T-cell (primary cell): ENCODE data around the gene TYMP. TPM values are rescaled to one million over a fixed set of nuclear protein-coding genes. Genes with fewer than 3 reads are reported as not detected.
"Not testable (repeated sequence)": the region's sequence is repeated elsewhere in the genome, so short reads cannot be mapped to it uniquely, and the experiment has no call there.

Source experiments
- ATAC-seq, 4 experiments: fragments of 200-7000 bp in 3 of 4; fragments of 150-1000 bp in 1 of 4; cut with Tn5 transposase; replicated peaks in 1 of 4; 1 replicate in 3 of 4; 2 replicates in 1 of 4; pipeline ENCODE4 v1.10.0; 2021; ENCODE audit warnings: moderate library complexity in 3 of 4, mild to moderate bottlenecking in 2 of 4, moderate number of reproducible peaks in 1 of 4
- CTCF ChIA-PET, 2 donors: fragments of 300-600 bp; sonication (Branson Sonifier 250); formaldehyde crosslinking; loops; one replicate each; lab custom pipeline; 2022; ENCODE audit warnings: antibody characterized with exemption in 2 of 2; lab: Charles Lee
- POLR2A ChIA-PET, 2 donors: fragments of 300-600 bp; sonication (Branson Sonifier 250); formaldehyde crosslinking; loops; one replicate each; lab custom pipeline; 2022; ENCODE audit warnings: antibody characterized with exemption in 2 of 2; lab: Charles Lee
- DNase-seq, 35 experiments: peaks; one replicate each; pipeline versions ENCODE4 v3.0.0 to v3.0.0-alpha.2; 2013 to 2023
- H3K27ac ChIP-seq: one replicate; pipeline ENCODE4 v1.5.1; 2013; ENCODE audit warnings: low read length
- H3K27me3 ChIP-seq, 2 experiments: replicated peaks in 1 of 2; 1 replicate in 1 of 2; 2 replicates in 1 of 2; pipeline versions ENCODE4 v1.6.1 to v1.7.0; 2013; ENCODE audit warnings: low read length in 1 of 2, mixed read lengths in 1 of 2; ENCODE audit not compliant: control insufficient read depth in 2 of 2, insufficient read depth in 2 of 2; ENCODE audit errors: extremely low read depth in 1 of 2
- H3K36me3 ChIP-seq, 2 donors: 1 replicate in 1 of 2; 2 replicates in 1 of 2; pipeline versions ENCODE4 v1.6.1 to v1.7.0; 2013; ENCODE audit warnings: low read length in 1 of 2; ENCODE audit not compliant: control insufficient read depth in 2 of 2, insufficient read depth in 1 of 2; ENCODE audit errors: extremely low read depth in 1 of 2
- H3K4me1 ChIP-seq, 2 experiments: 1 replicate in 1 of 2; 2 replicates in 1 of 2; pipeline versions ENCODE4 v1.6.1 to v1.7.0; 2013; ENCODE audit warnings: low read length in 2 of 2, mixed read lengths in 1 of 2; ENCODE audit not compliant: insufficient read depth in 2 of 2, control insufficient read depth in 1 of 2; ENCODE audit errors: extremely low read depth in 1 of 2
- H3K4me3 ChIP-seq, 2 donors: 1 replicate in 1 of 2; 2 replicates in 1 of 2; pipeline versions ENCODE4 v1.5.1 to v1.7.0; 2013; ENCODE audit warnings: mild to moderate bottlenecking in 2 of 2, low read length in 1 of 2, moderate library complexity in 1 of 2; ENCODE audit not compliant: control insufficient read depth in 1 of 2; ENCODE audit errors: extremely low read depth in 1 of 2
- H3K9me3 ChIP-seq: 2 replicates; pipeline ENCODE4 v1.7.0; 2013
- H3K27ac Mint-ChIP-seq, 2 donors: one replicate each; pipeline ENCODE4 v1.8.0; 2020 to 2021; ENCODE audit warnings: mild to moderate bottlenecking in 2 of 2, mixed read lengths in 2 of 2
- H3K27me3 Mint-ChIP-seq, 2 donors: one replicate each; pipeline ENCODE4 v1.8.0; 2021 to 2022; ENCODE audit warnings: mixed read lengths in 2 of 2
- H3K36me3 Mint-ChIP-seq: one replicate; pipeline ENCODE4 v1.8.0; 2021; ENCODE audit warnings: mixed read lengths
- H3K4me1 Mint-ChIP-seq, 3 donors: one replicate each; pipeline ENCODE4 v1.8.0; 2020 to 2022; ENCODE audit warnings: mixed read lengths in 3 of 3, mild to moderate bottlenecking in 1 of 3
- H3K4me3 Mint-ChIP-seq, 3 donors: one replicate each; pipeline ENCODE4 v1.8.0; 2020 to 2022; ENCODE audit warnings: mild to moderate bottlenecking in 3 of 3, mixed read lengths in 3 of 3, moderate library complexity in 3 of 3
- H3K9me3 Mint-ChIP-seq, 3 donors: one replicate each; pipeline ENCODE4 v1.8.0; 2020 to 2022; ENCODE audit warnings: mixed read lengths in 3 of 3
- WGBS: methylation state at CpG from one replicate; pipeline ENCODE4 v1.1.5; 2013; ENCODE audit warnings: missing lambda C conversion rate; ENCODE audit not compliant: insufficient coverage; 5-methylcytosine and 5-hydroxymethylcytosine counted together
- total RNA-seq, 35 experiments: library from RNA in 6 of 35; stranded (reverse) in 6 of 35; fragments of 120-200 nt in 1 of 35; gene quantifications; one replicate each; pipeline versions ENCODE4 v1.2.1 to v1.2.4 and lab custom pipeline; 2013 to 2026

Gene TYMP
- total RNA-seq, 5 donors from 2014 or later (not counting 1 experiment from before 2014, with no cell fraction given) = 11.6 to 29.1 (median 14.9) TPM

- Mint-ChIP-seq H3K9me3 (no peaks in the 10 kb centered on the region), H3K27ac (peak overlapping the region; percentile 94 to 99), H3K4me1 (peaks cover 52 to 67% (median 66%) of the 10 kb centered on the region in 3 donors), H3K4me3 (peak overlapping the region in 1 of 3 donors; percentile 29), H3K36me3 (no peaks in the 10 kb centered on the region), H3K27me3 (no peaks in the 10 kb centered on the region)
- CTCF ChIA-PET = no interaction called here
- ATAC-seq (no peak), DNase-seq (peak in 1 of 35 experiments; percentile 44)
- POLR2A ChIA-PET = no interaction called here
- H3K4me1 ChIP-seq = peaks cover 5 to 52% of the 10 kb centered on the region in 2 experiments
- H3K4me3 ChIP-seq = no peak overlapping the region
- no peaks in the 10 kb centered on the region for H3K27me3 ChIP-seq
- H3K36me3 ChIP-seq = no peaks in the 10 kb centered on the region
- H3K27ac ChIP-seq = no peak overlapping the region
- 93% methylated on average over 12 of the region's 19 CpGs for WGBS
- no peaks in the 10 kb centered on the region for H3K9me3 ChIP-seq
Observed at GRCh38 chr22:50542416-50542927, 12.7 kb upstream of the TYMP start.

GRCh38 chr22:50541667-50542026 lies 11.8 kb upstream of the TYMP start:
- Mint-ChIP-seq H3K27ac (peak overlapping the region; percentile 94 to 99), H3K4me1 (peaks cover 52 to 69% (median 65%) of the 10 kb centered on the region in 3 donors)
- CTCF ChIA-PET = interaction anchor here in 1 of 2 donors (4.4 kb wide), 1 partner anchor 16 kb away, joined by 70 read pairs; the partner anchor contains the start of gene SCO2
- WGBS = 55% methylated on average over 3 of the region's 5 CpGs
- DNase-seq, H3K9me3 Mint-ChIP-seq, H3K4me3 ChIP-seq, H3K27ac ChIP-seq, H3K36me3 ChIP-seq, H3K9me3 ChIP-seq, POLR2A ChIA-PET, ATAC-seq, H3K36me3 Mint-ChIP-seq, H3K4me3 Mint-ChIP-seq, H3K27me3 ChIP-seq, H3K27me3 Mint-ChIP-seq: not testable (repeated sequence)
- peaks cover 5 to 51% of the 10 kb centered on the region in 2 experiments for H3K4me1 ChIP-seq

- ATAC-seq (no peak), DNase-seq (no peak)
- no CpG with 5 or more reads among the region's 10 CpGs for WGBS
- peaks cover 5 to 40% of the 10 kb centered on the region in 2 experiments for H3K4me1 ChIP-seq
- no peak overlapping the region for H3K4me3 ChIP-seq
- Mint-ChIP-seq H3K4me1 (peaks cover 43 to 63% (median 56%) of the 10 kb centered on the region in 3 donors), H3K27ac (peak overlapping the region; percentile 94 to 99), H3K27me3 (no peaks in the 10 kb centered on the region), H3K9me3 (no peaks in the 10 kb centered on the region), H3K36me3 (no peaks in the 10 kb centered on the region), H3K4me3 (peak overlapping the region in 1 of 3 donors; percentile 17)
- H3K36me3 ChIP-seq = no peaks in the 10 kb centered on the region
- no peaks in the 10 kb centered on the region for H3K27me3 ChIP-seq
- H3K27ac ChIP-seq = peak overlapping the region; percentile 98
- ChIA-PET POLR2A (interaction anchor here (0.6 to 2.6 kb wide), 8 partner anchors 8 to 578 kb away, joined by 3 to 21 read pairs (median 8); partner anchors contain the start of genes LMF2 (in 1 of the 2), NCAPH2 (in 1 of the 2) and SCO2 (in 1 of the 2)), CTCF (interaction anchor here (0.7 to 4.4 kb wide), 3 partner anchors 8 to 15 kb away, joined by 5 to 70 read pairs (median 6); partner anchors contain the start of gene SCO2 (in 1 of the 2))
- H3K9me3 ChIP-seq = no peaks in the 10 kb centered on the region
Observed at GRCh38 chr22:50540381-50540780, 10.6 kb upstream of the TYMP start.

GRCh38 chr22:50537765-50538164 lies 8.0 kb upstream of the TYMP start:
- Mint-ChIP-seq H3K36me3 (no peaks in the 10 kb centered on the region), H3K4me3 (peak overlapping the region; percentile 9 to 50 (median 25)), H3K27me3 (no peaks in the 10 kb centered on the region), H3K27ac (peak overlapping the region; percentile 82 to 99), H3K9me3 (no peaks in the 10 kb centered on the region), H3K4me1 (peaks cover 47 to 69% (median 64%) of the 10 kb centered on the region in 3 donors)
- WGBS = 97% methylated on average over 12 of the region's 13 CpGs
- Histone ChIP-seq H3K36me3 (no peaks in the 10 kb centered on the region), H3K27ac (peak overlapping the region; percentile 98), H3K27me3 (no peaks in the 10 kb centered on the region), H3K4me1 (peaks cover 6 to 23% of the 10 kb centered on the region in 2 experiments), H3K4me3 (no peak overlapping the region), H3K9me3 (no peaks in the 10 kb centered on the region)
- CTCF ChIA-PET = interaction anchor here in 1 of 2 donors (4.4 kb wide), 1 partner anchor 12 kb away, joined by 70 read pairs; the partner anchor contains the start of gene SCO2
- no peak for DNase-seq
- no peak for ATAC-seq
- POLR2A ChIA-PET = no interaction called here

- CTCF ChIA-PET = interaction anchor here (0.6 to 1.6 kb wide), 3 partner anchors 11 to 84 kb away, joined by 3 to 6 read pairs (median 5); partner anchors contain the start of gene SCO2 (in 2 of the 2)
- Histone ChIP-seq H3K36me3 (no peaks in the 10 kb centered on the region), H3K4me1 (peaks cover 12 to 36% of the 10 kb centered on the region in 2 experiments), H3K4me3 (no peak overlapping the region), H3K27ac (no peak overlapping the region), H3K27me3 (no peaks in the 10 kb centered on the region), H3K9me3 (no peaks in the 10 kb centered on the region)
- H3K9me3 Mint-ChIP-seq = no peaks in the 10 kb centered on the region
- peaks cover 48 to 60% (median 53%) of the 10 kb centered on the region in 3 donors for H3K4me1 Mint-ChIP-seq
- no peaks in the 10 kb centered on the region for H3K36me3 Mint-ChIP-seq
- peak overlapping the region in 1 of 2 donors; percentile 99 for H3K27ac Mint-ChIP-seq
- POLR2A ChIA-PET = no interaction called here
- no peak overlapping the region for H3K4me3 Mint-ChIP-seq
- 64% methylated on average over 1 of the region's 3 CpGs for WGBS
- no peaks in the 10 kb centered on the region for H3K27me3 Mint-ChIP-seq
- no peak for ATAC-seq
- no peak for DNase-seq
Observed at GRCh38 chr22:50536226-50536625, 6.4 kb upstream of the TYMP start.

- H3K27ac Mint-ChIP-seq = peak overlapping the region in 1 of 2 donors; percentile 48
- H3K4me3 ChIP-seq = no peak overlapping the region
- peaks cover 14 to 43% of the 10 kb centered on the region in 2 experiments for H3K4me1 ChIP-seq
- no peaks in the 10 kb centered on the region for H3K36me3 Mint-ChIP-seq
- H3K27ac ChIP-seq = no peak overlapping the region
- H3K4me3 Mint-ChIP-seq = no peak overlapping the region
- no peaks in the 10 kb centered on the region for H3K9me3 Mint-ChIP-seq
- peaks cover 0 to 4% of the 10 kb centered on the region in 2 experiments for H3K27me3 ChIP-seq
- POLR2A ChIA-PET = interaction anchor here (0.6 to 0.7 kb wide), 3 partner anchors 25 to 90 kb away, joined by 3 to 9 read pairs (median 6); no protein-coding TSS in a partner anchor
- CTCF ChIA-PET = interaction anchor here in 1 of 2 donors (1.6 kb wide), 1 partner anchor 9 kb away, joined by 5 read pairs; the partner anchor contains the start of gene SCO2
- peaks cover 39 to 52% (median 46%) of the 10 kb centered on the region in 3 donors for H3K4me1 Mint-ChIP-seq
- ATAC-seq (no peak), DNase-seq (no peak)
- H3K27me3 Mint-ChIP-seq = no peaks in the 10 kb centered on the region
- WGBS = 100% methylated on average over 1 of the region's 8 CpGs
- no peaks in the 10 kb centered on the region for H3K36me3 ChIP-seq
- no peaks in the 10 kb centered on the region for H3K9me3 ChIP-seq
Observed at GRCh38 chr22:50535113-50535512, 5.3 kb upstream of the TYMP start.
